Heart left ventricle (tissue), 16 donors: ENCODE data around the gene DCTD. TPM values are rescaled to one million over a fixed set of nuclear protein-coding genes. Genes with fewer than 3 reads are reported as not detected.

Source experiments
- ATAC-seq, 4 donors: fragments of 200-7000 bp; cut with Tn5 transposase; one replicate each; pipeline ENCODE4 v1.9.1; 2020 to 2022; ENCODE audit warnings: moderate library complexity in 4 of 4, mild to moderate bottlenecking in 3 of 4, moderate number of reproducible peaks in 1 of 4
- DNase-seq, 5 donors: peaks; one replicate each; pipeline ENCODE4 v3.0.0-alpha.2; 2020
- H3K27ac ChIP-seq, 12 donors: fragments of 200-600 bp; sonication (generic) in 4 of 12; one replicate each; pipeline versions ENCODE4 v1.5.0 to v1.8.0; 2016 to 2022; ENCODE audit warnings: mild to moderate bottlenecking in 2 of 12
- H3K27me3 ChIP-seq, 9 donors: fragments of 200-600 bp; sonication (generic) in 2 of 9; one replicate each; pipeline versions ENCODE4 v1.5.1 to v1.8.0; 2016 to 2022; ENCODE audit warnings: mild to moderate bottlenecking in 3 of 9
- H3K36me3 ChIP-seq, 9 donors: fragments of 200-600 bp; sonication (generic) in 2 of 9; one replicate each; pipeline versions ENCODE4 v1.5.0 to v1.8.0; 2018 to 2022; ENCODE audit warnings: mild to moderate bottlenecking in 2 of 9
- H3K4me1 ChIP-seq, 12 donors: fragments of 200-600 bp; sonication (generic) in 4 of 12; one replicate each; pipeline versions ENCODE4 v1.5.0 to v1.8.0; 2016 to 2022; ENCODE audit warnings: mild to moderate bottlenecking in 3 of 12
- H3K4me3 ChIP-seq, 12 donors: fragments of 200-600 bp; sonication (generic) in 4 of 12; one replicate each; pipeline versions ENCODE4 v1.5.0 to v1.8.0; 2017 to 2022; ENCODE audit warnings: mild to moderate bottlenecking in 9 of 12, moderate library complexity in 4 of 12
- H3K9me3 ChIP-seq, 12 donors: fragments of 200-600 bp; sonication (generic) in 4 of 12; one replicate each; pipeline versions ENCODE4 v1.5.0 to v1.8.0; 2016 to 2022; ENCODE audit warnings: mild to moderate bottlenecking in 1 of 12
- POLR2A ChIP-seq, 2 donors: fragments of 450-650 bp; IDR thresholded peaks; one replicate each; pipeline ENCODE4 v1.6.1; 2017; ENCODE audit warnings: antibody characterized with exemption in 2 of 2, mild to moderate bottlenecking in 2 of 2, moderate library complexity in 2 of 2
- WGBS, 4 donors: extraction: QIAGEN DNeasy Blood & Tissue Kit in 2 of 4; methylation state at CpG; one replicate each; pipeline versions ENCODE4 v1.1.5 to v1.1.7; 2013 to 2018; 5-methylcytosine and 5-hydroxymethylcytosine counted together
- intact Hi-C, 10 donors: fragments of 100-400 bp; cut with DNase I; formaldehyde crosslinking; loops; one replicate each; pipeline versions ENCODE4 v1.11.1 to v1.14.2; 2022
- polyA plus RNA-seq, 2 donors: library from polyadenylated mRNA; stranded (reverse); fragments of 200-250 nt; gene quantifications; one replicate each; pipeline ENCODE4 v1.2.3, GENCODE V29; 2013
- total RNA-seq, 9 donors: library from RNA; depleted of rRNA in 2 of 9; stranded (reverse); fragments of >200 nt in 2 of 9; fragmentation: NEBNext Ultra II Directional in 3 of 9; extraction: Animal tissue kit (Norgen Biotek cat#: 25700) in 3 of 9; gene quantifications; one replicate each; pipeline versions ENCODE4 v1.1.0 to v1.2.4, GENCODE V29; 2016 to 2023
- TF ChIP-seq, protein P1 (sequence below), 12 donors: fragments of 200-600 bp; sonication (generic) in 4 of 12; IDR thresholded peaks; one replicate each; pipeline versions ENCODE4 v1.5.0 to v1.8.0; 2018 to 2022; ENCODE audit warnings: antibody characterized with exemption in 12 of 12, mild to moderate bottlenecking in 5 of 12
- donor health status: ischemic (EF 13 %, LVEDD 7.1; RV severe dilation, severe dysfunction).
- donor health status: healthy with polysubstance abuse.
- donor health status: DM: no; HTN: yes; CAD: no.
- donor health status: DM: no; HTN: no; CAD: no.
- donor health status: ischemic (EF 25% LVEDD 6.9; RV normal size, moderate dysfunction).
- donor health status: ischemic (EF 25% LVEDD 5.7; RV mildly dilated, moderate dysfunction).
- donor health status: healthy.
- donor health status: DM: yes; HTN: yes; CAD: no.
- donor health status: ischemic (EF 35%, LVEDD 5.7; RV mildly dilated, moderate dysfunction).
- donor health status: nonischemic (EF 11% LVEDD 7.7; RV severe dilation, severe dysfunction).
- donor health status: DM: yes; HTN: yes; CAD: no.
- donor health status: PGD.
- donor health status: ischemic (EF 29% LVEDD 5.4; RV normal size, mild dysfunction).
- donor health status: nonischemic (EF 23%, LVEDD 6.1; RV moderate dilation, normal function).

DCTD gene
- total and polyA plus RNA-seq, 11 donors, result 16.1 to 55.7 (median 41.2) TPM

DNA sequence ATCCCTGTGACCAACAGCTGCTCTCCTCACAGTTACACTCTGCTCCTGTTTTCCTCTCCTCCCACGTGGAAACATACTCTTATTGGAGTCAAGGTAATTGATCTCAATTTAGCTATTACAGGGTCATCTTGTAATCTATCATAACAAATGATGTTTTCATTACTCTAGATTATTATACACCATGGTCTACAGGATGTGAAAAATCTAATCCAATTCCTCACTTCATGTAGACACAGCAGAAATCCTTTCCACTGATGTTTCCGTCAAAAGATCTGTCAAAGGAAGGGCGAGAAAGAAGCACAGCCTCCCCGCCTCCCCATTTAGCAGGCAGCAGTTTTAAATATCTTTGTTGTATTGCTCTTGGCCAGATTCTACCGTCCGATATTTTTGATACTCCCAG lies 13.7 kb upstream of the DCTD start:
- no peak overlapping the region for H3K27ac ChIP-seq
- no peaks in the 10 kb centered on the region for H3K4me1 ChIP-seq
- no peaks in the 10 kb centered on the region for H3K27me3 ChIP-seq
- WGBS, 4 donors, result 82 to 83% (median 83%) methylated on average over 6 of the region's 6 CpGs
- no peak overlapping the region for H3K4me3 ChIP-seq
- no peaks in the 10 kb centered on the region for H3K9me3 ChIP-seq
- no peak for TF ChIP-seq POLR2A (IDR thresholded peaks at IDR 0.05)
- TF ChIP-seq, protein P1, sequence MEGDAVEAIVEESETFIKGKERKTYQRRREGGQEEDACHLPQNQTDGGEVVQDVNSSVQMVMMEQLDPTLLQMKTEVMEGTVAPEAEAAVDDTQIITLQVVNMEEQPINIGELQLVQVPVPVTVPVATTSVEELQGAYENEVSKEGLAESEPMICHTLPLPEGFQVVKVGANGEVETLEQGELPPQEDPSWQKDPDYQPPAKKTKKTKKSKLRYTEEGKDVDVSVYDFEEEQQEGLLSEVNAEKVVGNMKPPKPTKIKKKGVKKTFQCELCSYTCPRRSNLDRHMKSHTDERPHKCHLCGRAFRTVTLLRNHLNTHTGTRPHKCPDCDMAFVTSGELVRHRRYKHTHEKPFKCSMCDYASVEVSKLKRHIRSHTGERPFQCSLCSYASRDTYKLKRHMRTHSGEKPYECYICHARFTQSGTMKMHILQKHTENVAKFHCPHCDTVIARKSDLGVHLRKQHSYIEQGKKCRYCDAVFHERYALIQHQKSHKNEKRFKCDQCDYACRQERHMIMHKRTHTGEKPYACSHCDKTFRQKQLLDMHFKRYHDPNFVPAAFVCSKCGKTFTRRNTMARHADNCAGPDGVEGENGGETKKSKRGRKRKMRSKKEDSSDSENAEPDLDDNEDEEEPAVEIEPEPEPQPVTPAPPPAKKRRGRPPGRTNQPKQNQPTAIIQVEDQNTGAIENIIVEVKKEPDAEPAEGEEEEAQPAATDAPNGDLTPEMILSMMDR (IDR thresholded peaks at IDR 0.05), result no peak
- DNase-seq (no peak), ATAC-seq (no peak)
- intact Hi-C loops, result loop anchor here in 1 of 10 donors (10.0 kb wide), 1 partner anchor 474 kb away; no protein-coding TSS in a partner anchor
- H3K36me3 ChIP-seq, result no peaks in the 10 kb centered on the region

DNA sequence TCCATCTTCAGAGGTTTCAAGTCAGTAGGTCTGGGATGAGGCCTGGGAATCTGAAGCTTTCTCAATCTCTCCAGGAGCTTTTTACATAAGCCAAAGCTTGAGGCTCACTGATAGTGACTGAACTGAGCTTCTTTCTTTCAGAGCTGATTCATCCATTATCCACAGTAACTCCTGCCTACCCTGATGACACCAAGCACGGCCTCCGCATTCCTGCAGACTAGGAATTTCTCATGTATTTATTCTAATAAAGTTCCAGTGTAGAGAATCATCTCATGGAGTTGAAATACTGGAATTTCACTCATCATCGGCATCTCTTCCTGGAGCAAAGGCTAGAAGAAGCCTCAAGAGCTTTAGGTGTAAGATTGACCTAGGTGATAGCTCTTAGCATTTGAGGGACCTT lies 12.1 kb upstream of the DCTD start:
- no peak for DNase-seq
- no peak overlapping the region for H3K4me3 ChIP-seq
- H3K4me1 ChIP-seq, result no peaks in the 10 kb centered on the region
- no peak for ATAC-seq
- H3K36me3 ChIP-seq, result no peaks in the 10 kb centered on the region
- intact Hi-C loops, result loop anchor here in 3 of 10 donors (10.0 kb wide), 3 partner anchors 444 to 1784 kb away; no protein-coding TSS in a partner anchor
- 84 to 94% (median 89%) methylated on average over 3 of the region's 3 CpGs for WGBS, 4 donors
- H3K9me3 ChIP-seq, result no peaks in the 10 kb centered on the region
- H3K27me3 ChIP-seq, result no peaks in the 10 kb centered on the region
- H3K27ac ChIP-seq, result no peak overlapping the region
- TF ChIP-seq, protein P1 (IDR thresholded peaks at IDR 0.05), result no peak
- no peak for TF ChIP-seq POLR2A (IDR thresholded peaks at IDR 0.05)

DNA sequence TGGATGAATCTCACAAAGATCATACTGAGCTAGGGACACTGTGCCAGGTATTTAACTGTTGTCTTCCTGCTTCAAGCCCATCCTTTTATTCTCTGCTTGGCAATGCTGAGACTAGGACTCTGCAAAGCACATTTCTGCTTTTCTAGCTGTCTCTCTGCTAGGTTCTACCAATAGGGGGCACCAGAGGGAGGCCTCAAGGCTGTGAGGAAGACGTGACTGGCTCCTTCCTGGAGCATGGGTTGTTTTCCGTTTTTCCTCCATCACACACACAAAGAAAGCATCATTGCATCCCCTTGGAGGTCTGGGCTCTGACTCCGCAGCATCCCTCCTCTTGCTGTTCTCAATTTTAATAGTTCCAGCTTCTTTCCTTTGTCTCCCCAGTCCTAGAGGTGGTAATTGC lies 10.9 kb upstream of the DCTD start:
- intact Hi-C loops, result loop anchor here in 3 of 10 donors (10.0 kb wide), 3 partner anchors 443 to 1783 kb away; no protein-coding TSS in a partner anchor

DNA sequence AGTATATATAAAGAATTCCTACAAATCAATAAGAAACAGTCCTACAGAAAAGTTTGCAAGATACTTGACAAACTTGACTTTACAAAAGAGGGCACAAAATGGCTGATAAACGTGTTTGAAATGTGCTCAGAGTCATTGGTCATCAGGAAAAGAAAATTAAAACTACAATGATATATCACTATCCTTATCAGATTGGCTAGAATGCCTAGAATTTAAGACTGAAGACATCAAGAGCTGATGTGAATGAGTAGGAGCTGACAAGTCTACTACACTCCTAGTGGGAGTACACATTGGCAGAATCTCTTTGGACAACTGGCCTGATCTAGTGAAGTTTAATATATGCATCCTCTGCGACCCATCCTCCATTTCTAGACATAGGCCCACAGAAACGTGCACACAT lies 10.3 kb upstream of the DCTD start:
- intact Hi-C loops, result loop anchor here in 3 of 10 donors (10.0 kb wide), 3 partner anchors 443 to 1783 kb away; no protein-coding TSS in a partner anchor
- no peak overlapping the region for H3K27ac ChIP-seq
- no peaks in the 10 kb centered on the region for H3K27me3 ChIP-seq
- TF ChIP-seq, protein P1 (IDR thresholded peaks at IDR 0.05), result no peak
- TF ChIP-seq POLR2A (IDR thresholded peaks at IDR 0.05), result no peak
- H3K4me3 ChIP-seq, result no peak overlapping the region
- H3K9me3 ChIP-seq, result no peaks in the 10 kb centered on the region
- ATAC-seq (no peak), DNase-seq (no peak)
- H3K36me3 ChIP-seq, result no peaks in the 10 kb centered on the region
- 74 to 83% (median 75%) methylated on average over 3 of the region's 3 CpGs for WGBS, 4 donors
- no peaks in the 10 kb centered on the region for H3K4me1 ChIP-seq

More for the DNA sequence above, 10.9 kb upstream of the DCTD start:
- no peaks in the 10 kb centered on the region for H3K9me3 ChIP-seq
- DNase-seq (no peak), ATAC-seq (no peak)
- H3K4me1 ChIP-seq, result no peaks in the 10 kb centered on the region
- WGBS, 4 donors, result 54 to 69% (median 61%) methylated on average over 3 of the region's 3 CpGs
- TF ChIP-seq POLR2A (IDR thresholded peaks at IDR 0.05), result no peak
- TF ChIP-seq, protein P1 (IDR thresholded peaks at IDR 0.05), result peak in 5 of 12 donors; percentile 10 to 21 (median 13)
- no peak overlapping the region for H3K27ac ChIP-seq
- H3K27me3 ChIP-seq, result no peaks in the 10 kb centered on the region
- no peak overlapping the region for H3K4me3 ChIP-seq
- no peaks in the 10 kb centered on the region for H3K36me3 ChIP-seq
